ENCODE data around the gene ACADM.
"Not testable (repeated sequence)": the region's sequence is repeated elsewhere in the genome, so short reads cannot be mapped to it uniquely, and the experiment has no call there.

The ACADM gene

DNA sequence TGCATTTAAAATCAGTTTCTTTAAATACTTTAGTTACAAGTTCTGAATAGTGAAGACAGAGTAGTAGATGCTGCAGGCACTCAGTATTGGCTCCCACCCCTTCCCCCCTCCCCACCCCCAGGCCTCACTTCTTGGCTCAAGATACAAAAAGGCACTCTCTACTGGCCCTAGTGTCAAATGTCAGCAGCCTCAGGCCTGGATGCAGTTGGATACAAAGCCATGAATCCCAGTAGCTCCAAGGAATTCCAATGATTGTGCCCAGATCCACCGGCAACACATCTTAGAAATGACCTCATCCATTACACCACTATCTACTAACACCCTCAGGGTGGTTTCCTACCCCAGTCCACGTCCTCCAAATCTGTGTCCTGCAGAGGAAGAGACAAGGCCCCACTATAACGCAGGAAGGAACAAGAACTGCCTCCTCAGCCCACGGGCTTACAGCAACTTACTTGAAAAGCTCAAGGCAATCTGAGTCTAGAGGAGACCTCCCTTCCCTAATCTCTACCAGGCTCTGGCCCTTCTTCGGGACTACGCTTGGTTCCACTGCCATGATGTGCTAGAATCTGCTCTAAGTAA, 17.6 kb downstream of the ACADM start:
- no peak for DNase-seq

DNA sequence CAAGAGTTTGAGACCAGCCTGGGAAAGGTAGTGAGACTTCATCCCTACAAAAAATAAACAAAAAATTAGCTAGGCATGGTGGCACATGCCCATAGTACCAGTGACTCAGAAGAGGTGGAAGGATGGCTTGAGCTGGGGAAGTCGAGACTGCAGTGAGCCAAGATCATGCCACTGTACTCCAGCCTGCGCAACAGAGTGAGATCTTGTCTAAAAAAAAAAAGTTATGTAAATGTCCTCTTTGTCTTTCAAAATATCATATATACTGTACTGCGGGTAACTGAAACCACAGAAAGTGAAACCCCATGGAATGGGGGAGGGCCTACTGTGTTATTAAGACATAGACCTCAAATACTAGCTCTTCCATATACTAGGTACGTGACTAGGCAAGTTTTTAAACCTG, 20.8 kb downstream of the ACADM start:
- no peak for DNase-seq

GRCh38 chr1:75757210-75757609, 32.7 kb downstream of the ACADM start:
- DNase-seq = not testable (repeated sequence)

DNA sequence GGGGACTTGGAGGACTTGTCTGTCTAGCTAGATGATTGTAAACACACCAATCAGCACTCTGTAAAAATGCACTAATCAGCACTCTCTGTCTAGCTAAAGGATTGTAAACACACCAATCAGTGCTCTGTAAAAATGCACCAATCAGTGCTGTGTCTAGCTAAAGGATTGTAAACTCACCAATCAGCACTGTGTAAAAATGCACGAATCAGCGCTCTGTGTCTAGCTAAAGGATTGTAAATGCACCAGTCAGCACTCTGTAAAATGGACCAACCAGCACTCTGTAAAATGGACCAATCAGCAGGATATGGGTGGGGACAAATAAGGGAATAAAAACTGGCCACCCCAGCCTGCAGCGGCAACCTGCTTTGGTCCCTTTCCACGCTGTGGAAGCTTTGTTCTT, 34.0 kb downstream of the ACADM start:
- DNase-seq = not testable (repeated sequence)

GRCh38 chr1:75764057-75764655, 39.6 kb downstream of the ACADM start:
- no peak for DNase-seq

DNA sequence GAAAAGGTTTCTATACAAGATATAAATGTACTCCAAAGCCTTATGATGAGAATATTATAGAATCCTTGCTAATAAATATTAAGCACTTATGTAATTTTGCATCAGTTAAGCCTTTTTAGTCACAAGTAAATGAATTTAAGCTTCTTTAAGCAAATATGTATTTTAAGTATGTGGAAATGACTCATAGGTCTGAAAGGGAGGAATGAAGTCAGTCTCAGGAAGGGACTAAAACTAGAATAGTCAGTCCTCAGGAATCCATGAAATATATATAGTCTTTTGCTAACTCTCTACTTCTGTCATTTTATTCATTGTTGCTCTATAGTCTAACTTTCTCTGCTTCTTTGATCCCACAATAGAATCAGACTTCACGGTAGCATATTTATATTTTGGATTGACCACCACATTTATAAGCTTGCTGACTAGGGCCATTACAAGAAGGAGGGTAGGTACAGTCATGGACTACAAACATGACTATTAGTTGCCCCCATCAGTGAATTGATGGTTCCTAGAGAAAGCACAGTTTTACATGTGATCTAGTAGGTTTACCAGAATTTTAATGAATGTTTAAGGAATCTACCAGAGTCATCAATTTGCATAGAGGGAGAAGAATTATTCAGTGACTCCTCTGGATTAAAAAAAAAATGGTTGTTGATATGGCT, 41.3 kb downstream of the ACADM start:
- no peak for DNase-seq

DNA sequence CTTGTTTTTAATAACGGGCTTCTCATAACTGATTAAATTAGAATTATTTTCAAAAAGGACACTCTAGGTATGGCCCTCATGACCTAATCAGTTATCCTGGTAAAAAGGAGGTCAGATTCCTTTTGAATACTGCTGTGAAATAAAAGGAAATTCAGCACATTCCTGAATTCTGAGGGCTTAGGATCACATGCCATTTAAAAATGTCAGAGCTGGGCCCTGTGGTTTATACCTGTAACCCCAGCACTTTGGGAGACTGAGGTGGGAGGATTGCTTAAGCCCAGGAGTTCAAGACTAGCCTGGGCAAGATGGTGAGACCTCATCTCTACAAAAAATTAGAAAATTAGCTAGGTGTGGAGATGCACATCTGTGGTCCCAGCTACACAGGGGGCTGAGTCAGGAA, 43.5 kb downstream of the ACADM start:
- DNase-seq = no peak

GRCh38 chr1:75770761-75771160, 46.3 kb downstream of the ACADM start:
- no peak for DNase-seq

DNA sequence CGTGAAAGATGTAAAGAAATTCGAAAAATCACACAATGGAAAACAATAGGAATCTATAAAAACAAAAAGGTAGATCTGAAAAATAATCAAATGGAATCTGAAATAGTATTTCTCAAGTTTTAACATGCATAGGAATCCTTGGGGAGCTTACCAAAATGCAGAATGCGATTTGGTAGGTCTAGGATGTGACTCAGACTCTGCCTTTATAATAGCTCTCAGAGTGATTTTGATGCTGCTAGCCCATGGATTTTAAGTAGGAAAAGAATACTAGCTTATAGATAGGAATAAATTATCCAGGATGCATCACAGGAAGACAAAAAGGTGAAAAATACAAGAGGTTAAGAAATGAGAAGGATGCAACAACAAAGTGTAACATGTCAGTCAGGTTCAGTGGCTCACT, 47.5 kb downstream of the ACADM start:
- DNase-seq = no peak

DNA sequence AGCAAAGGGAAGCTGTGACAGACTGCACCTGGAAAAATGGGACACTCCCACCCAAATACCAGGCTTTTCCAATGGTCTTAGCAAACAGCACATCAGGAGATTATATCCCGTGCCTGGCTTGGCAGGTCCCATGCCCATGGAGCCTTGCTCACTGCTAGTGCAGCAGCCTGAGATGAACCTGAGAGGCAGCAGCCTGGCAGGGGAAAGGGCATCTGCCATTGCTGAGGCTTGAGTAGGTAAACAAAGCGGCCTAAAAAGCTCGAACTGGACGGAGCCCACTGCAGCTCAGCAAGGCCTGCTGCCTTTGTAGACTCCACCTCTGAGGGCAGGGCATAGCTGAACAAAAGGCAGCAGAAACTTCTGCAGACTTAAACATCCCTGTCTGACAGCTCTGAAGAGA, 53.3 kb downstream of the ACADM start:
- not testable (repeated sequence) for DNase-seq

- not testable (repeated sequence) for DNase-seq
Measured at GRCh38 chr1:75778694-75779093, 54.2 kb downstream of the ACADM start.

- DNase-seq = not testable (repeated sequence)
Measured at GRCh38 chr1:75780183-75780582, 55.7 kb downstream of the ACADM start.

DNA sequence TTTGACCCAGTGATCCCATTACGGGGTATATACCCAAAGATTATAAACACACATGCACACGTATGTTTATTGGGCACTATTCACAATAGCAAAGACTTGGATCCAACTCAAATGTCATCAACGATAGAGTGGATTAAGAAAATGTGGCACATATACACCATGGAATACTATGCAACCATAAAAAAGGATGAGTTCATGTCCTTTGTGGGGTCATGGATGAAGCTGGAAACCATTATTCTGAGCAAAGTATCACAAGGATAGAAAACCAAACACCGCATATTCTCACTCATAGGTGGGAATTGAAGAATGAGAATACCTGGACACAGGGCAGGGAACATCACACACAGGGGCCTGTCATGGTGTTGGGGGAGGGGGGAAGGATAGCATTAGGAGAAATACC, 59.4 kb downstream of the ACADM start:
- not testable (repeated sequence) for DNase-seq

- DNase-seq = no peak
Measured at GRCh38 chr1:75785320-75785982, 60.9 kb downstream of the ACADM start.

- peak; percentile 95 to 96 for DNase-seq
Measured at GRCh38 chr1:75785983-75786853, 61.7 kb downstream of the ACADM start, which contains the start of gene RABGGTB. TSS of gene RABGGTB (plus strand) at chr1:75786256. CDS start at chr1:75786272, 16 bp downstream.

GRCh38 chr1:75786901-75787493, 62.5 kb downstream of the ACADM start:
- no peak for DNase-seq

- peak in 1 of 2 donors; percentile 27 for DNase-seq
Measured at GRCh38 chr1:75787524-75787923, 63.0 kb downstream of the ACADM start.

DNA sequence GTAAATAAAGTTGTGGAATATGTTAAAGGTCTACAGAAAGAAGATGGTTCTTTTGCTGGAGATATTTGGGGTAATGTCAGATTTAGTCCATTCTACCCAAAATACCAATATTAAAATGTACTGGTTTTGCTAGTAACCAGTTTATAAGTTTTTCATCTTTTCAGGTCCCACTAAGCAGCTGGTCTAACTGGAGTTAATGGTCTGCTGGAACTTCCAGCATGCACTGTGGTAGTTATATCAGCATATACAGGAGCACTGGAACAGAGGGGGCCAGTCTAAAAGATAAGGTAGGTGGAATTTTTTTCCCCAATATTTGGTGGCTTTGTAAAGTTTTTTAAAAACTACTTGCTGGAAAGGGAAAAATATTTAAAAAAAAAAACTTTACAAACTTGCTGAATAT, 65.5 kb downstream of the ACADM start:
- DNase-seq = no peak

DNA sequence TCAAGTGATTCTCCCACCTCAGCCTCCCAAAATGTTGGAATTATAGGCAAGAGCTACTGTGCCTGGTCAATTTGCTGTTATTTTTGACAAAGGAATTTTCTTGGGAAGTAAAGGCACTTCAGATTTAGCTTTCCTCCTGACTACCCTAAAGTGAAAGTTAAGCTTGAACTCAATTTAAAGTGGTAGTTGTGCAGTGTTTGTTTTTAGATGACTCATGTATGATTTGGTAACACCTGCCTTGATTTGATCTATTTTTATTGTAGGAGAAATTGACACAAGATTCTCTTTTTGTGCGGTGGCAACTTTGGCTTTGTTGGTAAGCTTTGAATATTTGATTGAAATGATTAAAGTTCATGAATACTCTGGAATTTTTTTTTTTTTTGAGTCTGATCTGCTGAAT, 66.5 kb downstream of the ACADM start:
- DNase-seq = no peak

- no peak for DNase-seq
Measured at GRCh38 chr1:75792091-75792490, 67.6 kb downstream of the ACADM start.

- no peak for DNase-seq
Measured at GRCh38 chr1:75794382-75794781, 69.9 kb downstream of the ACADM start.

DNA sequence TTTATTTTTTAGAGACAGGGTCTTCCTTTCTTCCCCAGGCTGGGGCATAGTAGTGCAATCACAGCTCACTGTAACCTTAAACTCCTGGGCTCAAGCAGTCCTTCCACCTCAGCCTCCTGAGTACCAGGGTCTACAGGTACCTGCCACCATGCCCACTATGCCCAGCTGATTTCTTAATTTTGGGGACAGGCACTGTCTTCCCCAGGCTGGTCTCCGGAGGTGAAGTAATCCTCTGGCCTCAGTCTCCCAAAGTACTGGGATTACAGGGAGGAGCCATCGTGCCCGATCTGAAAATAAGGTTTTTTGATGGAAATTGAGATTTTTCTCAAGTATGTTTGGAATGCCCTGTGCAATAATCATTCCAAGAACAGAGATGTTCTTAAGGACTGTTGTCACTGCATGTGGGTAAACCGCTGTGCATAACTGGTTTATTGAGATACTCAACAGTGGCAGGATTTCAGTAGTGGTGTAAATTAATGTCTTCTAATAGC, 71.2 kb downstream of the ACADM start:
- no peak for DNase-seq

Measured in CD4-positive, alpha-beta T cell treated with Interleukin-4 for 1 hour (primary cell).